ENCODE data around the gene MEGF11. TPM values are rescaled to one million over a fixed set of nuclear protein-coding genes. Genes with fewer than 3 reads are reported as not detected.

Gene MEGF11
- total RNA-seq, 2 donors from 2014 or later = not detected

GRCh38 chr15:65921780-65922179 lies 331.8 kb downstream of the MEGF11 start:
- no peak for TF ChIP-seq CTCF (IDR thresholded peaks at IDR 0.05)
- no peaks in the 10 kb centered on the region for H3K9me3 ChIP-seq
- H3K27ac ChIP-seq = no peak overlapping the region
- no peak for DNase-seq
- no peaks in the 10 kb centered on the region for H3K4me1 ChIP-seq
- intact Hi-C loops (cut with DNase I) = no loop called here
- H3K9ac ChIP-seq (ENCODE audit: low read depth in 2 of 2, low read length in 2 of 2) = no peak overlapping the region
- no peaks in the 10 kb centered on the region for H3K36me3 ChIP-seq
- no peak overlapping the region for H3K4me3 ChIP-seq
- no peaks in the 10 kb centered on the region for H3K27me3 ChIP-seq

DNA sequence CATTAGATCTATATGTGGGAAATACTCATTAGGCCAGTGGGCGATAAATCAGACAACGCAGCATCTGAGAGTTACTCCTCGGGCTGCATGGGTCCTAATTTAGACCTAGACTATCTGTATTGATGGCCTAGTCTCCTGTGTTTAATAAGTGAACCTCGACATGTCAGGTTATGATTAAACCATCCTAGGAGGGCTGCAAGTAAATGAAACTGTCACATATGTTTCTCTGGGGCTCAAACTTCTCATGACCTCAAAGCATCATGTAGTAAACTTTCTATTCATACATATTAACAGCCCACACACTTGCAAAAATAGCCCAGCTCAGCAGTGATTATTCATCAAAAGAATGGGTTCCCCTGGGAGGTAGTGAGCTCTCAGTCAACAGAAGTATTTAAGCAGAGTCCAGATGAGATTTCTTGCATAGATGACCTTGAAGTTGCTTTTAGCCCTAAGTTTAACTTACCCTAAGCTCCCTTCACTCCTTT lies 332.7 kb downstream of the MEGF11 start:
- no peaks in the 10 kb centered on the region for H3K9me3 ChIP-seq
- no peaks in the 10 kb centered on the region for H3K27me3 ChIP-seq
- no peaks in the 10 kb centered on the region for H3K4me1 ChIP-seq
- TF ChIP-seq CTCF (IDR thresholded peaks at IDR 0.05) = no peak
- H3K36me3 ChIP-seq = no peaks in the 10 kb centered on the region
- no peak overlapping the region for H3K9ac ChIP-seq (ENCODE audit: low read depth in 2 of 2, low read length in 2 of 2)
- no peak overlapping the region for H3K27ac ChIP-seq
- intact Hi-C loops (cut with DNase I) = no loop called here
- H3K4me3 ChIP-seq = no peak overlapping the region
- DNase-seq = no peak

DNA sequence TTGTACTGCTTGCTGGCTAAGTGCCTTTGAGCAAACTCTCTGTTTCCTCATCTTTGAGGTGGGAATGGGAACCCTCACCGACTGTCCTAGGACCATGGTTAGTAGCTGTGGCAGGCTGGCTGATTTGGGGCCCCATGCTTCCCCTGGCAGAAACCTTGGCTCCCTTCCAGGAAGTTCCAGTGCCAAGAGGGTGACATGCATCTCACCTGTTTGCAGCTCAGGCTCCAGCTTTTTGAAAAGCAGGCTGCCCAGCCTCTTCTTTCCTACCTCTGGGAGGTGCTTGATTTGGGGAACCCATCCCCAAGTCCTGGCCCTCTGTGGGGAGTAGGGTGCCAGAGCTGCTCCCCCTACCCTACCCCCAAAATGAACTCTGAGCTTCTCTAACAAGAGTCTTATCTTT lies 333.4 kb downstream of the MEGF11 start:
- TF ChIP-seq CTCF (IDR thresholded peaks at IDR 0.05) = no peak
- DNase-seq = no peak
- Histone ChIP-seq H3K9ac (ENCODE audit: low read depth in 2 of 2, low read length in 2 of 2) (no peak overlapping the region), H3K4me1 (no peaks in the 10 kb centered on the region), H3K36me3 (no peaks in the 10 kb centered on the region), H3K9me3 (no peaks in the 10 kb centered on the region), H3K4me3 (no peak overlapping the region), H3K27me3 (no peaks in the 10 kb centered on the region), H3K27ac (no peak overlapping the region)
- intact Hi-C loops (cut with DNase I) = no loop called here

- Histone ChIP-seq H3K27ac (no peak overlapping the region), H3K9me3 (no peaks in the 10 kb centered on the region), H3K27me3 (no peaks in the 10 kb centered on the region), H3K36me3 (no peaks in the 10 kb centered on the region), H3K4me3 (no peak overlapping the region), H3K9ac (ENCODE audit: low read depth in 2 of 2, low read length in 2 of 2) (no peak overlapping the region), H3K4me1 (no peaks in the 10 kb centered on the region)
- intact Hi-C loops (cut with DNase I) = no loop called here
- no peak for TF ChIP-seq CTCF (IDR thresholded peaks at IDR 0.05)
- no peak for DNase-seq
Observed at GRCh38 chr15:65919353-65919752, 334.2 kb downstream of the MEGF11 start.

DNA sequence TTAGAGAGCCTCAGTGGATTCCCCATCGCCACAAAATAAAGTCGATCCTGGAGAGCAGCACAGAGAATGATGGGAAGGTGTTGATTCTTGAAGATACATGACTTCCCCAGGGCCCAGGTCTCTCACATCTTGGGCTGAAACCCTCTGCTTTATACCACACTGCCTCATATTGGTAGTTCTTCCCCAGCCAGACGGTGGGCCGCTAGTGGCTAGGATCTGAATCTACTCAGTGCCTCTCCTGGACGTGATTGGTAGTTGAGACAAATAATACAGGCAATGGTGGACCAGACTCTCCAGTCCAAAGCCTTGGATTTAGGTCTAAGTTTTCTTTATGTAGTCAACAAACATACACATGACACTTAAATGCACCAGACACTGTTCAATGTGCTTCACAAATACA lies 334.6 kb downstream of the MEGF11 start:
- TF ChIP-seq CTCF (IDR thresholded peaks at IDR 0.05) = no peak
- intact Hi-C loops (cut with DNase I) = no loop called here
- H3K9ac ChIP-seq (ENCODE audit: low read depth in 2 of 2, low read length in 2 of 2) = no peak overlapping the region
- no peak for DNase-seq
- no peak overlapping the region for H3K27ac ChIP-seq
- H3K4me1 ChIP-seq = no peaks in the 10 kb centered on the region
- H3K4me3 ChIP-seq = no peak overlapping the region
- H3K27me3 ChIP-seq = no peaks in the 10 kb centered on the region
- H3K9me3 ChIP-seq = no peaks in the 10 kb centered on the region
- no peaks in the 10 kb centered on the region for H3K36me3 ChIP-seq
